Adipocyte (in vitro differentiated cells): ENCODE results near the gene ZNF276.

ENCODE experiments used
- DNase-seq: peaks from one replicate; pipeline ENCODE4 v3.0.0-alpha.2; 2015; ENCODE audit warnings: low read depth
- H3K27me3 ChIP-seq: replicated peaks from 2 replicates; pipeline ENCODE4 v1.7.0; 2013; ENCODE audit warnings: mild to moderate bottlenecking, low read length, moderate library complexity; ENCODE audit not compliant: control insufficient read depth, insufficient read depth
- H3K36me3 ChIP-seq: 2 replicates; pipeline ENCODE4 v1.7.0; 2013; ENCODE audit warnings: low read length, mild to moderate bottlenecking, moderate library complexity; ENCODE audit not compliant: control insufficient read depth, insufficient read depth, severe bottlenecking
- H3K4me1 ChIP-seq: 2 replicates; pipeline ENCODE4 v1.7.0; 2013; ENCODE audit warnings: mild to moderate bottlenecking, low read length, moderate library complexity; ENCODE audit not compliant: control insufficient read depth, insufficient read depth
- H3K4me3 ChIP-seq: 2 replicates; pipeline ENCODE4 v1.7.0; 2013; ENCODE audit warnings: mild to moderate bottlenecking, low read length, moderate library complexity
- H3K9ac ChIP-seq: 2 replicates; pipeline ENCODE4 v1.7.0; 2013; ENCODE audit warnings: mild to moderate bottlenecking, low read length, moderate library complexity
- H3K9me3 ChIP-seq: 2 replicates; pipeline ENCODE4 v1.7.0; 2013; ENCODE audit warnings: mild to moderate bottlenecking, low read length, moderate library complexity; ENCODE audit not compliant: control insufficient read depth

ZNF276 gene

GRCh38 chr16:89733322-89733721 is 12.0 kb downstream of the ZNF276 start:
- Histone ChIP-seq H3K9ac (no peak overlapping the region), H3K36me3 (peaks cover 94% of the 10 kb centered on the region), H3K4me1 (no peaks in the 10 kb centered on the region), H3K4me3 (no peak overlapping the region), H3K9me3 (no peaks in the 10 kb centered on the region), H3K27me3 (no peaks in the 10 kb centered on the region)
- no peak for DNase-seq

- Histone ChIP-seq H3K4me3 (no peak overlapping the region), H3K36me3 (peaks cover 97% of the 10 kb centered on the region), H3K9me3 (no peaks in the 10 kb centered on the region), H3K9ac (no peak overlapping the region), H3K27me3 (no peaks in the 10 kb centered on the region), H3K4me1 (no peaks in the 10 kb centered on the region)
- DNase-seq = no peak
These were observed 12.5 kb downstream of the ZNF276 start for GRCh38 chr16:89733792-89734191.

- no peaks in the 10 kb centered on the region for H3K27me3 ChIP-seq
- H3K4me3 ChIP-seq = no peak overlapping the region
- no peak overlapping the region for H3K9ac ChIP-seq
- peaks cover 95% of the 10 kb centered on the region for H3K36me3 ChIP-seq
- DNase-seq = no peak
- H3K4me1 ChIP-seq = no peaks in the 10 kb centered on the region
- H3K9me3 ChIP-seq = no peaks in the 10 kb centered on the region
These were observed 15.2 kb downstream of the ZNF276 start for GRCh38 chr16:89736554-89736953.

- H3K4me1 ChIP-seq = no peaks in the 10 kb centered on the region
- H3K27me3 ChIP-seq = no peaks in the 10 kb centered on the region
- H3K4me3 ChIP-seq = no peak overlapping the region
- H3K9ac ChIP-seq = no peak overlapping the region
- no peak for DNase-seq
- H3K36me3 ChIP-seq = peaks cover 85% of the 10 kb centered on the region
- H3K9me3 ChIP-seq = no peaks in the 10 kb centered on the region
These were observed 16.2 kb downstream of the ZNF276 start for GRCh38 chr16:89737341-89738071.

- DNase-seq = no peak
- no peaks in the 10 kb centered on the region for H3K9me3 ChIP-seq
- no peaks in the 10 kb centered on the region for H3K27me3 ChIP-seq
- H3K4me1 ChIP-seq = no peaks in the 10 kb centered on the region
- no peak overlapping the region for H3K9ac ChIP-seq
- no peak overlapping the region for H3K4me3 ChIP-seq
- H3K36me3 ChIP-seq = peaks cover 80% of the 10 kb centered on the region
These were observed 16.7 kb downstream of the ZNF276 start for GRCh38 chr16:89738072-89738377.

- Histone ChIP-seq H3K36me3 (peaks cover 73% of the 10 kb centered on the region), H3K4me1 (no peaks in the 10 kb centered on the region)
These were observed 17.4 kb downstream of the ZNF276 start for GRCh38 chr16:89738538-89739317.

GRCh38 chr16:89739383-89739782 is 18.0 kb downstream of the ZNF276 start:
- H3K36me3 ChIP-seq = peaks cover 67% of the 10 kb centered on the region
- no peak overlapping the region for H3K4me3 ChIP-seq

More at GRCh38 chr16:89738538-89739317, 17.4 kb downstream of the ZNF276 start:
- no peaks in the 10 kb centered on the region for H3K27me3 ChIP-seq
- no peaks in the 10 kb centered on the region for H3K9me3 ChIP-seq
- no peak for DNase-seq
- H3K4me3 ChIP-seq = no peak overlapping the region
- H3K9ac ChIP-seq = no peak overlapping the region

GRCh38 chr16:89741342-89742014 is 20.1 kb downstream of the ZNF276 start:
- no peaks in the 10 kb centered on the region for H3K9me3 ChIP-seq
- H3K9ac ChIP-seq = no peak overlapping the region
- peaks cover 46% of the 10 kb centered on the region for H3K36me3 ChIP-seq
- H3K27me3 ChIP-seq = no peaks in the 10 kb centered on the region
- H3K4me1 ChIP-seq = no peaks in the 10 kb centered on the region
- H3K4me3 ChIP-seq = no peak overlapping the region
- no peak for DNase-seq

More at GRCh38 chr16:89739383-89739782, 18.0 kb downstream of the ZNF276 start:
- H3K4me1 ChIP-seq = no peaks in the 10 kb centered on the region
- no peak for DNase-seq
- no peaks in the 10 kb centered on the region for H3K27me3 ChIP-seq
- no peaks in the 10 kb centered on the region for H3K9me3 ChIP-seq
- no peak overlapping the region for H3K9ac ChIP-seq

GRCh38 chr16:89742948-89743347 is 21.6 kb downstream of the ZNF276 start:
- H3K36me3 ChIP-seq = peaks cover 32% of the 10 kb centered on the region
- no peak overlapping the region for H3K4me3 ChIP-seq
- no peak overlapping the region for H3K9ac ChIP-seq
- H3K9me3 ChIP-seq = no peaks in the 10 kb centered on the region
- no peaks in the 10 kb centered on the region for H3K27me3 ChIP-seq
- H3K4me1 ChIP-seq = no peaks in the 10 kb centered on the region
- DNase-seq = no peak

- Histone ChIP-seq H3K9me3 (no peaks in the 10 kb centered on the region), H3K36me3 (peaks cover 13% of the 10 kb centered on the region), H3K27me3 (no peaks in the 10 kb centered on the region), H3K9ac (no peak overlapping the region), H3K4me1 (no peaks in the 10 kb centered on the region), H3K4me3 (no peak overlapping the region)
- DNase-seq = no peak
These were observed 23.5 kb downstream of the ZNF276 start for GRCh38 chr16:89744813-89745212.

GRCh38 chr16:89746043-89746442 is 24.7 kb downstream of the ZNF276 start:
- peaks cover 3% of the 10 kb centered on the region for H3K36me3 ChIP-seq
- H3K27me3 ChIP-seq = no peaks in the 10 kb centered on the region
- H3K9me3 ChIP-seq = no peaks in the 10 kb centered on the region
- DNase-seq = no peak
- no peaks in the 10 kb centered on the region for H3K4me1 ChIP-seq
- H3K4me3 ChIP-seq = no peak overlapping the region
- H3K9ac ChIP-seq = no peak overlapping the region
